IPS DF 4.7 (cell line): Measurements from ENCODE around the gene FGFRL1.

Experiments
- DNase-seq: peaks from one replicate; pipeline ENCODE4 v3.0.0-alpha.2; 2013; ENCODE audit warnings: low spot score; ENCODE audit errors: extremely low read depth

FGFRL1 gene

GRCh38 chr4:1021386-1022050 lies 10.1 kb downstream of the FGFRL1 start:
- DNase-seq: no peak

- no peak for DNase-seq
These were observed 10.8 kb downstream of the FGFRL1 start for GRCh38 chr4:1022051-1022738.

GRCh38 chr4:1022739-1023066 lies 11.3 kb downstream of the FGFRL1 start:
- DNase-seq: no peak

- no peak for DNase-seq
These were observed 11.7 kb downstream of the FGFRL1 start for GRCh38 chr4:1023075-1023640.

- no peak for DNase-seq
These were observed 12.7 kb downstream of the FGFRL1 start for GRCh38 chr4:1023895-1024740.

- DNase-seq: no peak
These were observed 13.6 kb downstream of the FGFRL1 start for GRCh38 chr4:1024882-1025545.

GRCh38 chr4:1026115-1026514 lies 14.7 kb downstream of the FGFRL1 start:
- DNase-seq: no peak

- DNase-seq: no peak
These were observed 15.9 kb downstream of the FGFRL1 start for GRCh38 chr4:1027219-1027914.

- DNase-seq: no peak
These were observed 16.5 kb downstream of the FGFRL1 start for GRCh38 chr4:1027915-1028238.

GRCh38 chr4:1028574-1029220 lies 17.3 kb downstream of the FGFRL1 start:
- DNase-seq: no peak

- DNase-seq: no peak
These were observed 18.1 kb downstream of the FGFRL1 start for GRCh38 chr4:1029529-1029928.

GRCh38 chr4:1030031-1030430 lies 18.6 kb downstream of the FGFRL1 start:
- no peak for DNase-seq

- DNase-seq: no peak
These were observed 19.1 kb downstream of the FGFRL1 start for GRCh38 chr4:1030559-1030958.

GRCh38 chr4:1031346-1031745 lies 19.9 kb downstream of the FGFRL1 start:
- DNase-seq: no peak

- DNase-seq: no peak
These were observed 20.8 kb downstream of the FGFRL1 start for GRCh38 chr4:1031956-1032795.

- no peak for DNase-seq
These were observed 21.4 kb downstream of the FGFRL1 start for GRCh38 chr4:1032861-1033260.

GRCh38 chr4:1033840-1034551 lies 22.6 kb downstream of the FGFRL1 start:
- DNase-seq: no peak

- DNase-seq: no peak
These were observed 24.1 kb downstream of the FGFRL1 start for GRCh38 chr4:1035510-1035909.

GRCh38 chr4:1036095-1036494 lies 24.7 kb downstream of the FGFRL1 start:
- DNase-seq: no peak
